DOHH2 (cell line): ENCODE measurements around the gene PRKCE.

ENCODE experiments used
- H3F3A ChIP-seq: fragments of 200-600 bp; sonication (generic), shearing (Covaris generic); 2 replicates; pipeline ENCODE4 v1.6.0; 2016; ENCODE audit warnings: antibody characterized with exemption, mild to moderate bottlenecking; ENCODE audit not compliant: control insufficient read depth, insufficient read depth
- H3K27ac ChIP-seq: fragments of 200-600 bp; sonication (generic); 2 replicates; pipeline ENCODE4 v1.5.1; 2014; ENCODE audit warnings: low read depth, mild to moderate bottlenecking, low read length, moderate library complexity
- H3K27me3 ChIP-seq: fragments of 200-600 bp; sonication (generic); 2 replicates; pipeline ENCODE4 v1.6.1; 2014; ENCODE audit warnings: mild to moderate bottlenecking, low read length, mixed read lengths; ENCODE audit not compliant: control insufficient read depth
- H3K36me3 ChIP-seq: fragments of 200-600 bp; sonication (generic); 2 replicates; pipeline ENCODE4 v1.6.1; 2014; ENCODE audit warnings: mild to moderate bottlenecking, low read length, moderate library complexity, mixed read lengths; ENCODE audit not compliant: control insufficient read depth
- H3K4me1 ChIP-seq: fragments of 200-600 bp; sonication (generic); 2 replicates; pipeline ENCODE4 v1.6.1; 2014; ENCODE audit warnings: mild to moderate bottlenecking, low read length, mixed read lengths; ENCODE audit not compliant: control insufficient read depth
- H3K4me2 ChIP-seq: fragments of 200-600 bp; sonication (generic); 2 replicates; pipeline ENCODE4 v1.6.0; 2014; ENCODE audit warnings: mild to moderate bottlenecking, low read length, moderate library complexity
- H3K4me3 ChIP-seq: fragments of 200-600 bp; sonication (generic); 2 replicates; pipeline ENCODE4 v1.5.1; 2014; ENCODE audit warnings: mild to moderate bottlenecking, low read length, mixed read lengths
- H3K79me2 ChIP-seq: fragments of 200-600 bp; sonication (generic); 2 replicates; pipeline ENCODE4 v1.6.1; 2014; ENCODE audit warnings: mild to moderate bottlenecking, low read length, mixed read lengths; ENCODE audit not compliant: control insufficient read depth
- H3K9me2 ChIP-seq: fragments of 200-600 bp; sonication (generic); replicated peaks from 2 replicates; pipeline ENCODE4 v1.6.1; 2014; ENCODE audit warnings: mild to moderate bottlenecking, low read length, mixed read lengths; ENCODE audit not compliant: control insufficient read depth
- H3K9me3 ChIP-seq: fragments of 200-600 bp; sonication (generic); 2 replicates; pipeline ENCODE4 v1.6.1; 2014; ENCODE audit warnings: antibody characterized with exemption, low read length, mixed read lengths; ENCODE audit not compliant: control insufficient read depth, insufficient read depth
- H4K20me1 ChIP-seq: fragments of 200-600 bp; sonication (generic); 2 replicates; pipeline ENCODE4 v1.6.0; 2014; ENCODE audit warnings: low read depth, mild to moderate bottlenecking, antibody characterized with exemption, low read length, moderate library complexity; ENCODE audit not compliant: control insufficient read depth, insufficient read depth
- EZH2phosphoT487 ChIP-seq: fragments of 200-600 bp; sonication (generic); IDR thresholded peaks from 2 replicates; pipeline ENCODE4 v1.6.1; 2017; ENCODE audit warnings: borderline replicate concordance, mild to moderate bottlenecking, antibody characterized with exemption, low read length, moderate library complexity, mixed read lengths
- TF ChIP-seq, protein P1 (sequence below): fragments of 200-600 bp; sonication (generic); IDR thresholded peaks from one replicate; pipeline ENCODE4 v1.5.1; 2014; ENCODE audit warnings: antibody characterized with exemption, mild to moderate bottlenecking, low read depth, low read length; ENCODE audit not compliant: poor library complexity, severe bottlenecking

The PRKCE gene

DNA sequence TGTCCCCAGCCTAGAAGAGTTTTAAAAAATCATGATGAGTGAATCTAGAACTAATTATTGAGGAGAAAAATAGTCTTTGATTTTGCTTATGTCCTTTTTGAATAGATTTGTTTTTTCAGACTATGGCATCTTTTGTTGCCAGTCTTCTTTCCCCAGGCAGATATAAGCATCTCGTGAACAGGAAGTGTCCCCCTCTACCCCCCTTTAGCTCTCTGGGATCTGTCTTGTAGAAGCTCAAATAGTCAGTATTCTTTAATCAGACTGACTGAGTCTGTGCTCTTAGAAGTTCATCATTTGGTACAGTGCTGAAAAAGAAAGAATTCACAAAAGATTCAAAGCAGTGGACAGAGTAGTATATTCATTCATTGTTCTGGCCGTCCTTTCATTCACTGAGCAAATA, 10.4 kb downstream of the PRKCE start:
- no peaks in the 10 kb centered on the region for H3K9me3 ChIP-seq
- H3K27ac ChIP-seq: no peak overlapping the region
- H3K4me1 ChIP-seq: no peaks in the 10 kb centered on the region
- no peak overlapping the region for H3K4me2 ChIP-seq
- H4K20me1 ChIP-seq: no peaks in the 10 kb centered on the region
- H3K79me2 ChIP-seq: no peaks in the 10 kb centered on the region
- H3K27me3 ChIP-seq: no peaks in the 10 kb centered on the region
- TF ChIP-seq EZH2phosphoT487: no peak
- TF ChIP-seq, protein P1, sequence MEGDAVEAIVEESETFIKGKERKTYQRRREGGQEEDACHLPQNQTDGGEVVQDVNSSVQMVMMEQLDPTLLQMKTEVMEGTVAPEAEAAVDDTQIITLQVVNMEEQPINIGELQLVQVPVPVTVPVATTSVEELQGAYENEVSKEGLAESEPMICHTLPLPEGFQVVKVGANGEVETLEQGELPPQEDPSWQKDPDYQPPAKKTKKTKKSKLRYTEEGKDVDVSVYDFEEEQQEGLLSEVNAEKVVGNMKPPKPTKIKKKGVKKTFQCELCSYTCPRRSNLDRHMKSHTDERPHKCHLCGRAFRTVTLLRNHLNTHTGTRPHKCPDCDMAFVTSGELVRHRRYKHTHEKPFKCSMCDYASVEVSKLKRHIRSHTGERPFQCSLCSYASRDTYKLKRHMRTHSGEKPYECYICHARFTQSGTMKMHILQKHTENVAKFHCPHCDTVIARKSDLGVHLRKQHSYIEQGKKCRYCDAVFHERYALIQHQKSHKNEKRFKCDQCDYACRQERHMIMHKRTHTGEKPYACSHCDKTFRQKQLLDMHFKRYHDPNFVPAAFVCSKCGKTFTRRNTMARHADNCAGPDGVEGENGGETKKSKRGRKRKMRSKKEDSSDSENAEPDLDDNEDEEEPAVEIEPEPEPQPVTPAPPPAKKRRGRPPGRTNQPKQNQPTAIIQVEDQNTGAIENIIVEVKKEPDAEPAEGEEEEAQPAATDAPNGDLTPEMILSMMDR: no peak
- no peaks in the 10 kb centered on the region for H3K36me3 ChIP-seq
- H3K9me2 ChIP-seq: no peaks in the 10 kb centered on the region
- no peaks in the 10 kb centered on the region for H3F3A ChIP-seq
- no peak overlapping the region for H3K4me3 ChIP-seq

DNA sequence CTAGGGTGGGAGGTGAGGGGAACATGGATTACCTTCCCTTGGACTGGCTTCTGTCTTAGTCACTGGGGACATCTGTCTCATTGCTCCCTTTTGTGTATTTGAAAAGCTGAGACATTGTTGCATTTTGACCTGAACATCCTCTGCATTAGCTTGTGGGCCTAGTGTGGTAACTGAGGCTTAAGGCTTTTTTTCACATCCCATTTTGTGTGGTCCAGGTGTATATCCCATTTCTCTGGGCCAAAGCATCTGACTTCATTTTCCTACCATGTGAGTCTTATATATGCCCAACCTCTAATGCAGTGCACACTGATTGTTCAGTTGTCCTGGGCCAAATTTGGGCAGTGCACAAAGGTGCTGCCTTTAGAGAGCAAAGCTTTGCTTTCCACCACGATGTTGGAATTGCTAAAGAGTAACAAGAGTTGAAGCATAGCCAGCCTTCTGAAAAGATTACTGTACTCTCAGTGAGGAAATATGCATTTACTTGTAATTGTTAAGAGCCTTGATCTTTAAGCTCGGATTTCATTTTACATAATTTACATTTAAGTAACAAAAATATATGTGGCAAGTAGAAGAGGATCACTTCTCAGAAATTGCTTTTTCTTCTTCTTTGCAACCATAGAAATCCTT, 13.3 kb downstream of the PRKCE start:
- H3K9me3 ChIP-seq: no peaks in the 10 kb centered on the region
- H3K27ac ChIP-seq: no peak overlapping the region
- H3K36me3 ChIP-seq: no peaks in the 10 kb centered on the region
- H3K4me2 ChIP-seq: no peak overlapping the region
- no peaks in the 10 kb centered on the region for H3K4me1 ChIP-seq
- no peaks in the 10 kb centered on the region for H3K79me2 ChIP-seq
- H3K4me3 ChIP-seq: no peak overlapping the region
- TF ChIP-seq, protein P1: no peak
- TF ChIP-seq EZH2phosphoT487: no peak
- H3F3A ChIP-seq: no peaks in the 10 kb centered on the region
- H3K9me2 ChIP-seq: no peaks in the 10 kb centered on the region
- no peaks in the 10 kb centered on the region for H4K20me1 ChIP-seq
- no peaks in the 10 kb centered on the region for H3K27me3 ChIP-seq

DNA sequence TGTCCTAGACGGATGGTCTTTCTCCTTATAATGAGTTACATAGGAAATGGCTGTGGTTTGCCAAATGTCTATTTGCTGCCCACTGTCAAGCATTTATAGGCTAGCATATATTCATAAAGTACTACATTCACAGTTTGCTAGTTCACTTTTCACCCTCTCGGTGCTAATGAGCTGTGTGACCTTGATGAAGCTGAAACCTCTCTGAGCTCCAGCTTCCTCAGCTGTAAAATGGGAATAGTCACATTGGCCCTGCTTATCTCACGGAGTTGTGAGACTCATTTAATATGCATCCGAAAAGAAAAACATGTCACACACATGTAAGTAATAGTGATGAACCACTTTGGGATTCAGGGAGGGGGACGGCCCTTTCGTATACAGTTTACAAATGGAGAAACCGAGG, 17.0 kb downstream of the PRKCE start:
- H3K9me3 ChIP-seq: no peaks in the 10 kb centered on the region
- no peaks in the 10 kb centered on the region for H3F3A ChIP-seq
- no peaks in the 10 kb centered on the region for H3K36me3 ChIP-seq
- H3K27me3 ChIP-seq: no peaks in the 10 kb centered on the region
- TF ChIP-seq EZH2phosphoT487: no peak
- TF ChIP-seq, protein P1: no peak
- H3K4me2 ChIP-seq: no peak overlapping the region
- no peaks in the 10 kb centered on the region for H3K4me1 ChIP-seq
- no peak overlapping the region for H3K4me3 ChIP-seq
- no peaks in the 10 kb centered on the region for H3K79me2 ChIP-seq
- no peak overlapping the region for H3K27ac ChIP-seq
- no peaks in the 10 kb centered on the region for H4K20me1 ChIP-seq
- no peaks in the 10 kb centered on the region for H3K9me2 ChIP-seq
